Activated CD4-positive, CD25-positive, alpha-beta regulatory T cell treated with anti-CD3 and anti-CD28 coated beads, Interleukin-2, amount 50 U/mL, for 72 hours (primary cell): ENCODE results near the gene NSDHL.
"Not testable (repeated sequence)": the region's sequence is repeated elsewhere in the genome, so short reads cannot be mapped to it uniquely, and the experiment has no call there.

Experiments used
- DNase-seq: peaks from one replicate; pipeline ENCODE4 v3.0.0; 2021

The NSDHL gene

GRCh38 chrX:152895724-152896420 lies 65.0 kb downstream of the NSDHL start:
- DNase-seq = no peak

GRCh38 chrX:152896450-152896849 lies 65.6 kb downstream of the NSDHL start:
- DNase-seq = no peak

GRCh38 chrX:152897222-152898131 lies 66.6 kb downstream of the NSDHL start, which contains the start of gene ZNF185:
Gene ZNF185, plus strand, starts transcription at chrX:152898067. Its CDS starts 16,423 bp downstream, at chrX:152914490.
- no peak for DNase-seq

- DNase-seq = no peak
These were observed 67.6 kb downstream of the NSDHL start for GRCh38 chrX:152898442-152898841.

GRCh38 chrX:152899111-152899873 lies 68.4 kb downstream of the NSDHL start:
- DNase-seq = no peak

- DNase-seq = no peak
These were observed 69.2 kb downstream of the NSDHL start for GRCh38 chrX:152899874-152900719.

GRCh38 chrX:152900937-152901445 lies 70.1 kb downstream of the NSDHL start:
- DNase-seq = no peak

GRCh38 chrX:152901816-152902501 lies 71.1 kb downstream of the NSDHL start:
- DNase-seq = no peak

GRCh38 chrX:152902502-152902820 lies 71.6 kb downstream of the NSDHL start:
- no peak for DNase-seq

- no peak for DNase-seq
These were observed 72.7 kb downstream of the NSDHL start for GRCh38 chrX:152903589-152903988.

- DNase-seq = peak; percentile 46
These were observed 73.6 kb downstream of the NSDHL start for GRCh38 chrX:152904151-152905080.

- no peak for DNase-seq
These were observed 74.2 kb downstream of the NSDHL start for GRCh38 chrX:152905081-152905420.

GRCh38 chrX:152907084-152907651 lies 76.3 kb downstream of the NSDHL start:
- no peak for DNase-seq

GRCh38 chrX:152908486-152908885 lies 77.6 kb downstream of the NSDHL start:
- DNase-seq = no peak

- DNase-seq = not testable (repeated sequence)
These were observed 79.2 kb downstream of the NSDHL start for GRCh38 chrX:152910018-152910417.

GRCh38 chrX:152912106-152912505 lies 81.2 kb downstream of the NSDHL start:
- no peak for DNase-seq

- DNase-seq = no peak
These were observed 81.8 kb downstream of the NSDHL start for GRCh38 chrX:152912641-152913040.

GRCh38 chrX:152913346-152913745 lies 82.5 kb downstream of the NSDHL start:
- DNase-seq = no peak

GRCh38 chrX:152913910-152914309 lies 83.0 kb downstream of the NSDHL start:
- no peak for DNase-seq
